Adipose tissue (tissue), 3 donors: ENCODE measurements around the gene PBX4. TPM values are rescaled to one million over a fixed set of nuclear protein-coding genes. Genes with fewer than 3 reads are reported as not detected.

Experiments used
- H3K27ac ChIP-seq: one replicate; pipeline ENCODE4 v1.5.1; 2013; ENCODE audit warnings: low read depth, low read length
- WGBS, 3 donors: extraction: QIAGEN DNeasy Blood & Tissue Kit; methylation state at CpG; one replicate each; pipeline ENCODE4 v1.1.7; 2013; 5-methylcytosine and 5-hydroxymethylcytosine counted together
- polyA plus RNA-seq, 3 donors: library from polyadenylated mRNA; stranded (reverse); fragments of 200-250 nt; gene quantifications; one replicate each; pipeline ENCODE4 v1.2.3, GENCODE V29; 2013
- donor health status: healthy with polysubstance abuse.
- donor health status: Bipolar disorder and iron deficiency.
- donor health status: healthy.

The PBX4 gene
- polyA plus RNA-seq, 3 donors: 0.34 to 1.6 (median 0.86) TPM

DNA sequence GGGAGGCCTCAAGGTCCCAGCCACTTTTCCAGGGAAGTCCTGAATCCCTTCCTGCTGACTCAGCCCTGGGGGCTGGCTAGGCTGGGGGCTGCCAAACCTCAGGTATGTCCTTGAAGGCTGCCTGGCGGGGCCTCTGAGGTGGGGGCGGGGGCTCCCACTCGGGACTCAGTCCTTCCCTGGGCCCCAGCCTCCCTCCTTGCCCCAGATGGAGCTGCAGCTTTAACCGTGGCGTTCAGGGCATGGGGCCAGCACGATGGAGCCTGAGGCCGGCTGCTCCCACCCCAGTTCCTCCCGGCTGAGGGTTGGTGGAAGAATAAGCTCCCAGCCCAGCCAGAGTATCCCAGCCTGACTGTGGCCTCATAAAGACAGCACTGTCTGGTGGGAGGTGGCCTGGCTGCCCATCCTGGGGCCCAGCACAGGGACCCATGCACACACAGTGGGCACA, 68.0 kb downstream of the PBX4 start:
- H3K27ac ChIP-seq: no peak overlapping the region
- 31 to 42% (median 39%) methylated on average over 8 of the region's 8 CpGs for WGBS, 3 donors

GRCh38 chr19:19549804-19550464, 68.6 kb downstream of the PBX4 start:
- WGBS, 3 donors: 58 to 67% (median 62%) methylated on average over 23 of the region's 23 CpGs
- no peak overlapping the region for H3K27ac ChIP-seq

DNA sequence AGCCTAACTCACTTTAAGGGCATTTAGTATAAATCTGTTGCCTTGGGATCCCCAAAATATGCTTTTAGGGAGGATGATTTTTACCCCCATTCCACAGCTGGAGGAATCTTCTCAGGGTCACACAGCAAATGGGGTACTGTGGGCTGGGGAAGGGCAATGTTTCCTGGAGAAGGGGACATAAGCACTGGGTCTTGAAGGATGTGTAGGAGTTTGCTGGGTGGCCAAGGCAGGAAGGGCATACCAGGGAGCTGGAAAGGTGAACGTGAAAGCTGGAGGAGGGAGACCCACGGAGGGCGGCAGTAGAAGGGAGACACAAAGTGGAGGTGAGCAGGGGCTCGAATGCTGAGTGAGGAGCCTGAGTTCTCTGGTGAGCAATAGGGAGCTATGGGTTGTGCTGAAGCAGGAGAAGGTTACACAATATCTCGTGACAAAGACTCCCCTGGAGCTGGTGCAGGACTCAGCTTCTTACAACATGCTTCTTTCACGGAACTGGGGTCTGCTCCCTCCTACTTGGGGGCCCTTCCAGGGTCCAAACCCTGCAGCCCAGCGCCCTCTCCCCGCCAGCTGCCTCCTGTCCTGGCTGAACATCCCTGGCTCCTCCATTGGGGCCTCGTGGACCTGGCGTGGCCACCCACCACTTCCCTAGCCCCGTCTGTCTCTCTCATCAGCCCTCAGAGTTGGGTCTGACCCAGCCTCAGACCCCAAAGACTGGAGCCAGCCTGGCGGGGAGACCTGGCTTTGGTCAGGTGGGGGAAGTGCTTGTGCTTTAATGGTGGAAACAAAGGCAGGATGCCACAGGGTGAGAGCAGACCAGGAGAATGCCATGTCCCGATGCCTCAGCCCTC, 69.3 kb downstream of the PBX4 start:
- no peak overlapping the region for H3K27ac ChIP-seq
- WGBS, 3 donors: 44 to 59% (median 47%) methylated on average over 13 of the region's 13 CpGs

- WGBS, 3 donors: 54 to 64% (median 62%) methylated on average over 15 of the region's 15 CpGs
- H3K27ac ChIP-seq: no peak overlapping the region
These were observed 70.7 kb downstream of the PBX4 start for GRCh38 chr19:19547674-19548336.

DNA sequence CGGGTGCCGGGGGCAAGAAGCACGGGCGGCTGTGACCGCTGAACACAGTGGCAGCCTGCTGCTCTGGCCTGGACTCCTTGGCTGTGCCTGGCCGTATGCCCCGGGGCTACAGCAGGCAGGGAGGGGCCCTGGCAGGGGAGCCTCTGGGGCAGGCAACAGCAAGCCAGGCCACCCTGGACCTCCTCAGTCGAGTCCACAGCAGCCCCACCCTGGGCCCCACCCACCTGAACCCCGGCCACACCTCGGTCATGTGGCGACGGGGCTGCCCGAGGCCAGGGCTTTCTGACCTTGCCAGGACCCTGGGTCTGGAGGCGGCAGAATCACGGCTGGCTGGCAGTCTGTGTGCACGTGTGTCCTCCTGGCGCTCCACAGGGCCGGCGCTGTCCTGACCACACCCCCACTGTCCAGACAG, 71.7 kb downstream of the PBX4 start:
- 47 to 67% (median 54%) methylated on average over 17 to 19 of the region's 19 CpGs for WGBS, 3 donors
- no peak overlapping the region for H3K27ac ChIP-seq

DNA sequence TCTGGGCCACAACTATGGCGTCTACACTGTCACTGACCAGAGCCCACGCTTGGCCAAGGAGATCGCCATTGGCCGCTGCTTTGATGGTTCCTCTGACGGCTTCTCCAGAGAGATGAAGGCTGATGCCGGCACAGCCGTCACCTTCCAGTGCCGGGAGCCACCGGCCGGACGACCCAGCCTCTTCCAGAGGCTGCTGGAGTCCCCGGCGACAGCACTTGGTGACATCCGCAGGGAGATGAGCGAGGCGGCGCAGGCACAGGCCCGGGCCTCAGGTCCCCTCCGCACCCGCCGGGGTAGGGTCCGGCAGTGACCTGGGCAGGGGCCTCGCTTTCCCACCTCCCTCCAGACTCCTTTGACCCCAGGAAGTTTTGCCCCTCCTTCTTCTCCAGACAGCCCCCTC, 72.8 kb downstream of the PBX4 start:
- no peak overlapping the region for H3K27ac ChIP-seq
- WGBS, 3 donors: 91 to 95% (median 95%) methylated on average over 15 to 23 of the region's 23 CpGs

DNA sequence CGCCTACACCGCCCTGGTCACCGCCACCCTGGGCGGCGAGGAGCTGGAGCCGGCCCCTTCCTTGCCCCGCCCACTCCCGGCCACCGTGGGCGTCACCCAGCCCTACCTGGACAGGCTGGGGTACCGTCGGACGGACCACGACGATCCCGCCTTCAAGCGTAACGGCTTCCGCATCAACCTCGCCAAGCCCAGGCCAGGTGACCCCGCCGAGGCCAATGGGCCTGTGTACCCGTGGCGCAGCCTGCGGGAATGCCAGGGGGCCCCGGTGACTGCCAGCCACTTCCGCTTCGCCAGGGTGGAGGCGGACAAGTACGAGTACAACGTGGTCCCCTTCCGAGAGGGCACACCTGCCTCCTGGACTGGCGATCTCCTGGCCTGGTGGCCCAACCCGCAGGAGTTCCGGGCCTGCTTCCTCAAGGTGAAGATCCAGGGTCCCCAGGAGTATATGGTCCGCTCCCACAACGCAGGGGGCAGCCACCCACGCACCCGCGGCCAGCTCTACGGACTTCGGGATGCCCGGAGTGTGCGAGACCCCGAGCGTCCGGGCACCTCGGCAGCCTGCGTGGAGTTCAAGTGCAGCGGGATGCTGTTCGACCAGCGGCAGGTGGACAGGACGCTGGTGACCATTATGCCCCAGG, 73.4 kb downstream of the PBX4 start:
- H3K27ac ChIP-seq: no peak overlapping the region
- 87 to 93% (median 91%) methylated on average over 53 of the region's 53 CpGs for WGBS, 3 donors

GRCh38 chr19:19544257-19544953, 74.1 kb downstream of the PBX4 start:
- 88 to 92% (median 91%) methylated on average over 66 to 75 of the region's 75 CpGs for WGBS, 3 donors
- H3K27ac ChIP-seq: no peak overlapping the region

DNA sequence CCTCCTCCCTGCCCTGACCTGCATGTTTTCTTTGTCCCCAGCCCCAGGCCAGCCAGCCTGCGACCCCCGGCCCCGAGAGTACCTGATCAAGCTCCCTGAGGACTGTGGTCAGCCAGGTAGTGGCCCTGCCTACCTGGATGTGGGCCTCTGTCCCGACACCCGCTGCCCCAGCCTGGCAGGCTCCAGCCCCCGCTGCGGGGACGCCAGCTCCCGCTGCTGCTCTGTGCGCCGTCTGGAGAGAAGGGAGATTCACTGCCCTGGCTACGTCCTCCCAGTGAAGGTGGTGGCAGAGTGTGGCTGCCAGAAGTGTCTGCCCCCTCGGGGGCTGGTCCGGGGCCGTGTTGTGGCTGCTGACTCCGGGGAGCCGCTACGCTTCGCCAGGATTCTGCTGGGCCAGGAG, 74.8 kb downstream of the PBX4 start:
- 90 to 92% (median 91%) methylated on average over 19 of the region's 19 CpGs for WGBS, 3 donors
- no peak overlapping the region for H3K27ac ChIP-seq

GRCh38 chr19:19543101-19543500, 75.4 kb downstream of the PBX4 start:
- WGBS, 3 donors: 85 to 91% (median 88%) methylated on average over 13 of the region's 13 CpGs

DNA sequence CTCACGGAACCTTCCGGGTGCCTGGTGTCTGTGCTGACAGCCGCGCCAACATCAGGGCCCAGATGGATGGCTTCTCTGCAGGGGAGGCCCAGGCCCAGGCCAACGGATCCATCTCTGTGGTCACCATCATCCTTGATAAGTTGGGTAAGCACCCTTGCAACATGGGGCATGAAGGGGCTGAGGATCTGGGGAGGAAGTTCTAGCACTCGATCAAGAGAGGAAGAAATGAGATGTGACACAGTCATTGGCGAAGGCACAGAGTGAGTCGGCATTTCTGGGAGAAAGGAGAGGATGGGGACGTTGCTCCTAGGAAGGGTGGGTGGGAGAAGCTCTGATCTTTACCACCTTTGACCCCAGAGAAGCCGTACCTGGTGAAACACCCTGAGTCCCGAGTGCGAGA, 76.0 kb downstream of the PBX4 start:
- no peak overlapping the region for H3K27ac ChIP-seq
- WGBS, 3 donors: 56 to 77% (median 63%) methylated on average over 12 of the region's 12 CpGs

More at GRCh38 chr19:19543101-19543500, 75.4 kb downstream of the PBX4 start:
- H3K27ac ChIP-seq: no peak overlapping the region

DNA sequence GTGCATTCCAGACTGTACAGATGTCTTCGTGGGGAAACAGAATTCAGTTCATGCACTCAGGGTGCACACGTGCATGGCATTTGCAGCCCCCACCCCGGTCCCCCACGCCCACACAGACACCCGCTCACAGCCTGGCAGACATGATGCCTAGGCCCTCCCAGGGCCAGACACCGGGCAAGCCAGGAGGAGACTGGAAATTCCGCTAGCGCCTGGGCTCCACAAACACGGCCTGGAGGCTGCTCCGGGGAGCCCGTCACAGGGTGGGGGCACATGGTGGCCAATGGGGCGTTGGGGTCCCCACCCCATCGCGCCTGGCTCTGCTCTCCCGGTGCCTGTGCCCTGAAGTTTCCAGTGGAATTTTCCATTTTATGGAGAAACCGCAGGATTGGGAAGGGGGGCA, 76.9 kb downstream of the PBX4 start:
- WGBS, 3 donors: 74 to 80% (median 77%) methylated on average over 16 of the region's 16 CpGs
- no peak overlapping the region for H3K27ac ChIP-seq

DNA sequence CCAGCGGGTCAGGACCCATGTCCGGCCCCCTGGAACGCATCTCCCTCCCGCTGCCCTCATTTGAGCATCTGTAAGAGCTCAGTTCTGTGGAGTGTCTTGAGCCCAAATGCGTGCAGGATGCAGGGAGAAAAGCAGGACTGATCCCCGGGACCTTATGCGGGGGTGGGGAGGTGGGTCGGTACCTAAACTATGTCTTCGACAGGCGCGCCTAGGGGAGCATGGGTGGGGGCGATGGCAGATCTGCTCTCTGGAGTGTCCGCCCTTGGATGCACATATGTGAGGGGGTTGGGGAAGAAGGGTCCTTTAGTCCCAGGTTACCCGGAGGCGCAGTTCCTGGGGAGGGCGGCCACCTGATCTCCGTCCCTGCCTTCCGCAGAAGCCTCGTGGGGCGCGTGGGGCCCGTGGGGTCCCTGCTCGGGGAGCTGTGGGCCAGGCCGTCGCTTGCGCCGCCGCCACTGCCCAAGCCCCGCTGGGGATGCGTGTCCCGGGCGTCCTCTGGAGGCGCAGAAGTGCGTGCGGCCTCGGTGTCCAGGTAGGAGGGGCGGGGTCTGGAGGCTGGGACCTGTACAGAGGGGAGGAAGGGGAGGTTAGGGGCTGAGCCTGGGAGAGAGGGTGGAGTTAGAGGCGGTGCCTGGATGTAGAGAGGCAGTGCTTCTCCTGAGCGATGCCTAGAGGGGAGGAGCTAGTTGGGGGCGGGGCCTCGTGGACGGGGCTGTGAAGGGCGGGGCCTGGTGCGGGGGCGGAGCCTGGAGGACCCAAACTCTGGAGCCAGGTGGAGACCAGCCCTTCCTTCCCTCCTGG, 77.6 kb downstream of the PBX4 start:
- 2 to 3% (median 3%) methylated on average over 42 to 45 of the region's 45 CpGs for WGBS, 3 donors
- H3K27ac ChIP-seq: no peak overlapping the region

DNA sequence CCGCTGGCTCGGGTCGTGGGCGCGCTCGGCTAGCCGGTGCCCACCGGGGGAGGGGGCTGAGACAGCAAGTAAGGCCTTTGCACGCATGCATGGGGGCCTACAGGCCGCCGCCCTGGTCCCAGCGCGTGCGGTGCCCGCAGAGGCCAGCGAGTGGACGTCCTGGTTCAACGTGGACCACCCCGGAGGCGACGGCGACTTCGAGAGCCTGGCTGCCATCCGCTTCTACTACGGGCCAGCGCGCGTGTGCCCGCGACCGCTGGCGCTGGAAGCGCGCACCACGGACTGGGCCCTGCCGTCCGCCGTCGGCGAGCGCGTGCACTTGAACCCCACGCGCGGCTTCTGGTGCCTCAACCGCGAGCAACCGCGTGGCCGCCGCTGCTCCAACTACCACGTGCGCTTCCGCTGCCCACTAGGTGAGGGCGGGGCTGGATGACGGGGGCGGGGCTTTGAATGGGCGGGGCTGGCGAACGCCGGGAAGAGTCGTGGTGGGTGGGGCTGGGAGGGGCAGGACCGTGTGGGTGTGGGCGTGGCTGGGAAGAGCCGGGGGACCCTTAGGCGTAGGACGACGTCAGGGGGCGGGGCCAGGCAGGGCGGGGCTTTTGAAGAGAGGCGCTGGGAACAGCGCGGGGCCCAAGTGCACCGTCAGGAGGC, 78.3 kb downstream of the PBX4 start:
- no peak overlapping the region for H3K27ac ChIP-seq
- WGBS, 3 donors: 8 to 16% (median 15%) methylated on average over 73 to 74 of the region's 74 CpGs

GRCh38 chr19:19539698-19540063, 78.8 kb downstream of the PBX4 start:
- no peak overlapping the region for H3K27ac ChIP-seq
- 28 to 41% (median 33%) methylated on average over 19 of the region's 19 CpGs for WGBS, 3 donors

GRCh38 chr19:19538785-19539166, 79.7 kb downstream of the PBX4 start:
- 21 to 27% (median 22%) methylated on average over 7 of the region's 7 CpGs for WGBS, 3 donors
- H3K27ac ChIP-seq: no peak overlapping the region
